Effector memory CD8-positive, alpha-beta T cell (primary cell): ENCODE data around the gene RNF34.

Experiments used
- ATAC-seq: fragments of 150-1000 bp; cut with Tn5 transposase; replicated peaks from 2 replicates; pipeline ENCODE4 v1.10.0; 2021; ENCODE audit warnings: mild to moderate bottlenecking, moderate library complexity
- DNase-seq, 3 experiments: peaks; one replicate each; pipeline ENCODE4 v3.0.0; 2021
- H3K27ac Mint-ChIP-seq, 2 donors: one replicate each; pipeline ENCODE4 v1.8.0; 2022; ENCODE audit warnings: mild to moderate bottlenecking in 2 of 2, mixed read lengths in 2 of 2, moderate library complexity in 2 of 2
- H3K27me3 Mint-ChIP-seq, 2 donors: one replicate each; pipeline ENCODE4 v1.8.0; 2022; ENCODE audit warnings: mixed read lengths in 2 of 2
- H3K36me3 Mint-ChIP-seq: one replicate; pipeline ENCODE4 v1.8.0; 2022; ENCODE audit warnings: mild to moderate bottlenecking, moderate library complexity, mixed read lengths; ENCODE audit not compliant: insufficient read depth
- H3K4me1 Mint-ChIP-seq, 2 donors: one replicate each; pipeline ENCODE4 v1.8.0; 2022; ENCODE audit warnings: low read depth in 2 of 2, mixed read lengths in 2 of 2
- H3K4me3 Mint-ChIP-seq, 2 donors: one replicate each; pipeline ENCODE4 v1.8.0; 2022; ENCODE audit warnings: mild to moderate bottlenecking in 2 of 2, mixed read lengths in 2 of 2, moderate library complexity in 2 of 2
- H3K9me3 Mint-ChIP-seq, 2 donors: one replicate each; pipeline ENCODE4 v1.8.0; 2022; ENCODE audit warnings: mixed read lengths in 2 of 2
- total RNA-seq, 9 experiments: gene quantifications; one replicate each; lab custom pipeline; 2026; lab: John Stamatoyannopoulos, UW

The RNF34 gene, protein sequence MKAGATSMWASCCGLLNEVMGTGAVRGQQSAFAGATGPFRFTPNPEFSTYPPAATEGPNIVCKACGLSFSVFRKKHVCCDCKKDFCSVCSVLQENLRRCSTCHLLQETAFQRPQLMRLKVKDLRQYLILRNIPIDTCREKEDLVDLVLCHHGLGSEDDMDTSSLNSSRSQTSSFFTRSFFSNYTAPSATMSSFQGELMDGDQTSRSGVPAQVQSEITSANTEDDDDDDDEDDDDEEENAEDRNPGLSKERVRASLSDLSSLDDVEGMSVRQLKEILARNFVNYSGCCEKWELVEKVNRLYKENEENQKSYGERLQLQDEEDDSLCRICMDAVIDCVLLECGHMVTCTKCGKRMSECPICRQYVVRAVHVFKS
- 41.7 to 94.6 (median 78.6) reads per million in 9 experiments for total RNA-seq

DNA sequence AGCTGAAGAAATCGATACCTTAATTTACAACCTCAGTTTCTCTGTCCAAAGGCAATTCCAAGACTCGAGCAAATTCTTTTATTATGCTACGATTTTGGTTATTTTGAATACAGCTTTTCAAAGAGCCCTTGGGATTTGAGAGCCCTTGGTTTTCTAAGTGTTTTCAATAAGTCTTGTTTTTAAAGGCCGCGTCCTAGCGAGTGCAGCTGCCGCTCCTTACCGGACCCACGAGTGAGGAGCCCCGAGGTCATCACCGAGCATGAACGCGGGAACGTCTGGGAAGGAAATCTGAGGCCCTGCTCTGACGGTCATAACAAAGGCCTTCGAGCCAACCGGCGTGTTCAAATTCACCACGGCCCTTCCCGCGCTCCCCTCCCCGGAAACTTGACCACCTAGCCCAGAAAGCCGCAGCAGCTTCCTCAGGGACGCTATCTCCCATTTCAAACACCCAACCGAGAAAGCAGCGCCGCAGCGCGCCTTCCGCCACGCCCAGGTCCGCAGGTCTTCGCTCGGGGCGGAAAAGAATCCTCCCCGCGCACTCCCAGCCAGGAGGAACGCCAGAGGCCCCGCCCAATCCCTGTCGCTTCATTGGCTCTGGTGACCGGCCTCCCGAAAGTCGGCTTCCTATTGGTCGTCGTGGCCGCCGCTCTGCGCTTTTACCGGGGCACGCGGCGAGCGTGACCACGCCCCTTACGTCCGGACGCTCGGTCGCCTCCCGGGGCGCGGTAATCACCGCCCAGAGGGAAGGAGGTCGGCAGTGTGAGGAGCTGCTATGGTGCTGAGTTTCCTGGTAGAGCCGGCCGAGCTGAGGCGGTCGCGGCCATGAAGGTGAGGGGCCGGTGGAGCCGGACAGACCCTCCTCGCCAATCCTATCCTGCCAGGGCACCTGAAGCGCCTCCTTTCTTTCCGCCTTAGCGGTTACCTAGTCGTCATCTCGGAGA is at the start of gene RNF34:
TSS of gene RNF34 (plus strand) at position 728 of the 941 bp plus-strand sequence. CDS start at position 823, 95 bp downstream.
- Mint-ChIP-seq H3K27ac (peak within 1 kb of the TSS; percentile 89 to 97), H3K36me3 (peaks cover 41% of the 10 kb centered on the region), H3K27me3 (no peaks in the 10 kb centered on the region), H3K4me3 (peak within 1 kb of the TSS; percentile 81 to 87), H3K9me3 (no peaks in the 10 kb centered on the region), H3K4me1 (peaks cover 20 to 26% of the 10 kb centered on the region in 2 donors)
- ATAC-seq (peak; percentile 88), DNase-seq (peak; percentile 94 to 96 (median 95))

DNA sequence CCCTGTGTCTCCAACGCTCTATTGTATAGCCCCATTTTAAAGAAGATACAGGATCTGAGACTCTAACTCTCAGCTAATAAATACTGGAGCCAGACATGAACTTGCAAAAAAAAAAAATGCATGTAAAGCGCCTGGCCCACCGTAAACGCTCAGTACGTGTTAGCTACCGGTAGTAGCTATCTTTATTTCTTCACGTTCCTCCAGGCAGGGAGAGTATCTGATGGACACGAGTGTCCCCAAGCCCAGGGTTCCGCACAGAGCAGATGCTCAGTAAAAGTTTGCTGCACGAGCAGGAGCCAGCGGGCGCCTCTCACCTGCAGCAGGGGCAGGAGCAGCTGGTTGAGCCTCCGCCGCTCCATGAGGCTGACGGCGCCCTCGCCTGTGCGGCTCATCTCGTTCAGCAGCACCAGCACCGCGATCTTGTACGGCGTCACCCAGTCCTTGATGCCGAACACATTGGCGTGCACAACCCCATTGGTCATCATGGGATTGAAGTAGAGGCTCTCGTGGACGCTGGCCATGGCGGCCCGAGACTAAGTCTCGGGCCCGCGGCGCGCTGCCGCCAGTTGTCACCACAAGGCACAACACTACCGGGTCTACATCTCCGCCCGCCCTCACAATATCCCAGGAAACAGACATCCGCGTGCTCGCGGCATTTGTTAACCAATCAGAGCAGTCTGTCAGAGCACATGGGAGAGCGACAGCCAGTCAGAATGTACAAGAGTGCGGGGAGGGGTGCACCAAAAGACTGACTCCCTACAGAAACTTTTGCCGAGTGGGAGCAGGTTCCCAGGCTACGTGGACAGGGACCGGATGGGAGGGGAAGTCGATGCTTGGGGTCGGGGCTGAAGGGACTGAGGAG is 47.9 kb upstream of the RNF34 start, which contains the start of gene ANAPC5:
TSS of gene ANAPC5 (minus strand) at position 592 of the 862 bp plus-strand sequence. CDS start at position 521, 71 bp downstream.
- Mint-ChIP-seq H3K4me1 (peaks cover 22 to 25% of the 10 kb centered on the region in 2 donors), H3K27ac (peak within 1 kb of the TSS; percentile 92 to 94), H3K4me3 (peak within 1 kb of the TSS; percentile 86 to 87), H3K27me3 (no peaks in the 10 kb centered on the region), H3K36me3 (peaks cover 22% of the 10 kb centered on the region), H3K9me3 (no peaks in the 10 kb centered on the region)
- ATAC-seq (peak; percentile 96), DNase-seq (peak; percentile 83 to 86 (median 84))

DNA sequence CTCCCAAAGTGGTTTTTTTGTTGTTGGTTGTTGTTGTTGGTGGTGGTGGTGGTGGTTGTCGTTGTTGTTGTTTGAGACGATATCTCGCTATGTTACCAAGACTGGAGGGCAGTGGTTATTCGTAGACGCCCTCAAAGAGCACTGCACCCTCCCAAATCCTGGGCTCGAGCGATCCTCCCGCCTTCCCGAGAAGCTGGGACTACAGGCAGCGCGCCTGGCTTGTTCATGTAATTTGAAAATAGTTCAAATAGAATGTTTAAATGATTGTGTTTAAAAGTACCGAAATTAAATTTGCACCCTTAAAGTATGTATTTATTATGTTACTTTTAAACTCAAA is 47.3 kb upstream of the RNF34 start:
- peaks cover 21% of the 10 kb centered on the region in 2 donors for H3K4me1 Mint-ChIP-seq
- peak overlapping the region; percentile 86 to 87 for H3K4me3 Mint-ChIP-seq
- no peaks in the 10 kb centered on the region for H3K27me3 Mint-ChIP-seq
- no peak for DNase-seq
- no peak for ATAC-seq
- no peaks in the 10 kb centered on the region for H3K9me3 Mint-ChIP-seq
- H3K27ac Mint-ChIP-seq = peak overlapping the region; percentile 92 to 94
- H3K36me3 Mint-ChIP-seq = peaks cover 19% of the 10 kb centered on the region

DNA sequence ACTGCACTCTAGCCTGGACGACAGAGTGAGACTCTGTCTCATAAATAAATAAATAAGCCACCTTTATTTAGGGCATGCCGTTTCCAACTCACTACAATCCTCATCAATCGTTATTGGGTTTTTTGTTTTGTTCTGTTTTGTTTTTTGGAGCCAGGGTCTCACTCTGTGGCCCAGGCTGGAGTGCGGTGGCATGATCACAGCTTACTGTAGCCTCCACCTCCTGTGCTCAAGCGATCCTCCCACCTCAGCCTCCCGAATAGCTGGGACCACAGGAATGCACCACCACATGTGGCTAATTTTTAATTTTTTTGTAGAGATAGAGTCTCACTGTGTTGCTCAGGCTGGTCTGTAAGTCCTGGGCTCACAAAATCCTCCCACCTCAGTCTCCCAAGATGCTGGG is 44.1 kb upstream of the RNF34 start:
- ATAC-seq (no peak), DNase-seq (no peak)
- no peak overlapping the region for H3K27ac Mint-ChIP-seq
- peaks cover 16% of the 10 kb centered on the region for H3K36me3 Mint-ChIP-seq
- H3K27me3 Mint-ChIP-seq = no peaks in the 10 kb centered on the region
- H3K4me1 Mint-ChIP-seq = peaks cover 10 to 11% of the 10 kb centered on the region in 2 donors
- no peak overlapping the region for H3K4me3 Mint-ChIP-seq
- no peaks in the 10 kb centered on the region for H3K9me3 Mint-ChIP-seq

DNA sequence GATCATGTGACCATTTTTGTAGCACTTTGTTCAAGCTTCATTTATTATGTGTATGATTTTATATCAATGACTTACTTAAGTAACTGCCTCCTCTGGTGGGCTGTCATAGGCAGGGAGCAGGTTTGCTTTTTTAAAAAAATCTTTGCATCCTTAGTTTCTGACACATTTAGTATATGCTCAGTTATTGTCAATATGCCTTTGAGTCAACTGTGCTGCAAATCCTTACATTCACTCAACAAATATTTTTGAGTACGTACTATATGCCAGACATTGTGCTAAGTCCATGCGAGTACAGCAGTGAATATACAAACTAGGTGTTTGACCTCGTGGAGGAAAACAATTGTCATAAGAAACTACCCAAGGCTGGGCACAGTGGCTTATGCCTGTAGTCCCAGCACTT is 43.3 kb upstream of the RNF34 start:
- no peak overlapping the region for H3K4me3 Mint-ChIP-seq
- peaks cover 5 to 8% of the 10 kb centered on the region in 2 donors for H3K4me1 Mint-ChIP-seq
- DNase-seq = no peak
- no peak for ATAC-seq
- H3K27me3 Mint-ChIP-seq = no peaks in the 10 kb centered on the region
- H3K27ac Mint-ChIP-seq = peak overlapping the region in 1 of 2 donors; percentile 15
- no peaks in the 10 kb centered on the region for H3K9me3 Mint-ChIP-seq
- H3K36me3 Mint-ChIP-seq = peaks cover 11% of the 10 kb centered on the region

DNA sequence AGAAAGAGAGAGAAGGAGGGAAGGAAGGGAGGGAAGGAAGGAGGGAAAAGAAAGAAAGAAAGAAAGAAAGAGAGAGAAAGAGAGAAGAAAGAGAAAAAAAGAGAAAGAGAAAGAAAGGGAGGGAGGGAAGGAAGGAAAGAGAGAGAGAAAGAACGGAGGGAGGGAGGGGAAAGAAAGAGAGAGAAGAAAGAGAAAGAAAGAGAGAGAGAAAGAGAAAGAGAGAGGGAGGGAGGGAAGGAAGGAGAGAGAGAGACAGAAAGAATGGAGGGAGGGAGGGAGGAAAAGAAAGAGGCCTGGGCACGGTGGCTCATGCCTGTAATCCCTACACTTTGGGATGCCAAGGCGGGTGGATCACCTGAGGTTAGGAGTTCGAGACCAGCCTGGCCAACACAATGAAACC is 42.6 kb upstream of the RNF34 start:
- Mint-ChIP-seq H3K4me3 (no peak overlapping the region), H3K4me1 (peaks cover 3 to 4% of the 10 kb centered on the region in 2 donors), H3K9me3 (no peaks in the 10 kb centered on the region), H3K27me3 (no peaks in the 10 kb centered on the region), H3K27ac (peak overlapping the region in 1 of 2 donors; percentile 15), H3K36me3 (peaks cover 5% of the 10 kb centered on the region)
- ATAC-seq = no peak
- no peak for DNase-seq

DNA sequence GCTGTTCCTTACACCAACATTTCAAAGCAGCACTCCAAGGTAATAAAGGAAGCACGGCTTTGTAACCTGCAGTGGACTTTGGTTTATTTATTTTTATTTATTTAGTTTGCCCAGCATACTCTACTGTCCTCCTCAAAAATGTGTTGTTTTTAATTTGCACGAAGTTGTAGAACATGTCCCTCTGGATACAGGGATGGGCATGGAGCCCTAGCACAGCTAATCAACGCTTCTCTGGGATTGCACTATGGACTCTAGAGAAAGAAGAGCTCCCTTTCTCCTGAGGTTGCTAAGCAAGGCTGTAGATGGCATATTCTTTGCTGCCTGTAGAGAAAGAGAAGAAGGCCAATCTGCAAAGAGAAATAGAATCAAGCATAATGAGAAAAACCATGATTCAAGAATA is 41.8 kb upstream of the RNF34 start:
- no peak overlapping the region for H3K27ac Mint-ChIP-seq
- no peak overlapping the region for H3K4me3 Mint-ChIP-seq
- no peaks in the 10 kb centered on the region for H3K36me3 Mint-ChIP-seq

DNA sequence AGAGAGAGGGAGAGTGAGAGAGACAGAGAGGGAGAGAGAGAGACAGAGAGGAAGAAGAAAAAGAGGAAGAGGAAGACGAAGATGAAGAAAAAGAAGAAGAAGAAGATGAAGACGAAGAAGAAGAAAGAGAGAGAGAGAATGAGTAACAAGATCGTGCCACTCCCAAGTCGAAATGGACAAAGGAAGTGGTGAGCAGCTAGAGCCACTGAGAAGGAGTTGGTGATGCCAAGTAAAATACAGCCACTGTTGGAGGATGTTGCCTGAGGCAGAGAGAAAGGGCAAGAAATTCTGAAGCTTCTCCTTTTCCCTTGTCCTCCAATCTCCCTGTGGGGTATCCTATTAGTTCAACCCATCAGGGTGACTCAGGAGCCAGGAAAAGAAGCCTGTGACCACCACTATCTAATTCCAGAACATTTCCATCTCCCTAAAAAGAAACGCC is 35.2 kb upstream of the RNF34 start:
- Mint-ChIP-seq H3K4me1 (peaks cover 0 to 3% of the 10 kb centered on the region in 2 donors), H3K27ac (no peak overlapping the region), H3K4me3 (no peak overlapping the region), H3K27me3 (peaks cover 26 to 29% of the 10 kb centered on the region in 2 donors), H3K9me3 (no peaks in the 10 kb centered on the region), H3K36me3 (no peaks in the 10 kb centered on the region)
- no peak for ATAC-seq
- DNase-seq = no peak

More for the DNA sequence above, 41.8 kb upstream of the RNF34 start:
- DNase-seq (no peak), ATAC-seq (no peak)
- peaks cover 0 to 2% of the 10 kb centered on the region in 2 donors for H3K4me1 Mint-ChIP-seq
- no peaks in the 10 kb centered on the region for H3K27me3 Mint-ChIP-seq
- H3K9me3 Mint-ChIP-seq = no peaks in the 10 kb centered on the region

DNA sequence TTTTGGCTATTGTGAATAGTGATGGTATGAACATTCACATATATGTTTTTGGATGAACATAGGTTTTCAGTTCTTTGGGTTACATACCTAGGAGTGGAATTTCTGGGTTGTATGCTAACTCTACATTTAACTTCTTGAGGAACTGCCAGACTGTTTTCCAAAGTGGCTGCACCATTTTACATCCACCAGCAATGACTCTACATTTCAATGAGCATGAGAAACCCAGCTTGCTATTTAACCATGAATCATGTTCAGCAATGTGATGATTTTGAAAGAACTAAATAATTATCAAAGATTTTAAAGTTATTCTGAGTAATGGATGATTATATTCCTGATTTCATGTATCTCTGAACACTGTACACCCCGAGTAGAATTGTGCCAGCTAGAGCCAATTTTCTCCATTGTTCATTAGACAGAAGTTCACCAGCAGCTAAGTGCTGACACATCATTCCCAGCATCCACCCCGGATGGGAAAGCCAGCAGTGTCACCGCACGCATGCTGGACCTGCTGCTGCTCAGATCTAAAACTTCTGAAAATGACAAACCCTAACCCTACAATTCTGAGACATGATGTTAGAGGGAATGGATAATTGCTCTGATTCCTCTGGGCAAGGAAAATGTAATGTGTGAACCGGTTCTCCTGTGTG is 34.4 kb upstream of the RNF34 start:
- no peak for DNase-seq
- Mint-ChIP-seq H3K27me3 (peaks cover 26 to 29% of the 10 kb centered on the region in 2 donors), H3K9me3 (no peaks in the 10 kb centered on the region), H3K4me1 (peaks cover 0 to 3% of the 10 kb centered on the region in 2 donors), H3K4me3 (no peak overlapping the region), H3K36me3 (no peaks in the 10 kb centered on the region), H3K27ac (no peak overlapping the region)
- ATAC-seq = no peak

DNA sequence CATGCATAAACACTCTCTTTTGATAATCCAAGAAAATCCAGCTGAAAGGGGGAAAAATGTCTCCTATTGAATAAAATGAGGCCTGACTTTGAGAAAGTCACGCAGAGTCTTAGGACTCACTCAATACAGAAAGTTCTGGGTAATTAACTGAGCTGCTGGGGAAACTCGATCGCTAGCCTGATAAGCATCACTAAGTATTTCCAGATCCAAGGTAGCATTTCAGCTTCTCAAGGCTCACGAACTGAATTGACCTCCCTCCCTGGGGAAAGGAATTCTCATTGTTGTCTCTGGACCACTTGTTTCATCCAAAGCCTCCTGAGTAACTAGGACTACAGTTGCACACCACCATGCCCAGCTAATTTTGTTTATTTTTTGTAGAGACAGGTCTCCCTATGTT is 33.9 kb upstream of the RNF34 start:
- Mint-ChIP-seq H3K27me3 (peaks cover 26 to 29% of the 10 kb centered on the region in 2 donors), H3K9me3 (no peaks in the 10 kb centered on the region), H3K4me1 (peaks cover 0 to 3% of the 10 kb centered on the region in 2 donors), H3K36me3 (no peaks in the 10 kb centered on the region), H3K4me3 (no peak overlapping the region), H3K27ac (no peak overlapping the region)
- ATAC-seq (no peak), DNase-seq (no peak)

DNA sequence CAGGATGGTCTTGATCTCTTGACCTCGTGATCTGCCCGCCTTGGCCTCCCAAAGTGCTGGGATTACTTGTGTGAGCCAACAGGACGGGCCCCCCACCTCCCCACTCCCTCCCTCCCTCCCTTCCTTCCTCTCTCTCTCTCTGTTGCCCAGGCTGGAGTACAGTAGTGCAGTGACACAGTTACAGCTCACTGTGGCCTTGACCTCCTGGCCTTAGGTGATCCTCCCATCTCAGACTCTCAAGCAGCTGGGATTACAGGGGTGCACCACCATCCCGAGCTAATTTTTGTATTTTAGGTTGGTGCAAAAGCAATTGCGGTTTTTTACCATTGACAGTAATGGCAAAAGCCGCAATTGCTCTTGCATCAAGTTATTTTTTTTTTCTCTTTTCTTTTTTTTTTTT is 28.5 kb upstream of the RNF34 start:
- DNase-seq (no peak), ATAC-seq (no peak)
- Mint-ChIP-seq H3K9me3 (no peaks in the 10 kb centered on the region), H3K27ac (no peak overlapping the region), H3K4me3 (no peak overlapping the region), H3K36me3 (no peaks in the 10 kb centered on the region), H3K4me1 (no peaks in the 10 kb centered on the region), H3K27me3 (peaks cover 0 to 5% of the 10 kb centered on the region in 2 donors)

DNA sequence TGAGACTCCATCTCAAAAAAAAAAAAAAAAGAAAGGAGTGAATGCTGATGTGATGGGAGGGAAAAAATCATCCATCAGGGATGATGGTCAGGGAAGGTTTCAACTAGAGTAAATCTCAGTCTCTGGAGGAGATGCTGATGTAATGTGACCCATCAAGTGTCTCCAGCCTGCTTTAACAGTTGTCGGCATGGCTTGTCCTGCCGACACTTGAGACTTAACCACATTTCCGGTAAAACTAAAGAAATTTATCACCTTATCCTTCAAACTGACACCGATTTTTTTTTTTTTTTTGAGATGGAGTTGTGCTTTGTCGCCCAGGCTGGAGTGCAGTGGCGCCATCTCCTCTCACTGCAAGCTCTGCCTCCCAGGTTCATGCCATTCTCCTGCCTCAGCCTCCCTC is 26.2 kb upstream of the RNF34 start:
- Mint-ChIP-seq H3K4me1 (no peaks in the 10 kb centered on the region), H3K36me3 (no peaks in the 10 kb centered on the region), H3K27me3 (peaks cover 4 to 5% of the 10 kb centered on the region in 2 donors), H3K9me3 (no peaks in the 10 kb centered on the region), H3K4me3 (no peak overlapping the region), H3K27ac (peak overlapping the region in 1 of 2 donors; percentile 55)
- DNase-seq (no peak), ATAC-seq (peak; percentile 29)
